ENCODE results near the gene LHPP. TPM values are rescaled to one million over a fixed set of nuclear protein-coding genes. Genes with fewer than 3 reads are reported as not detected.

LHPP gene
- total RNA-seq, 1 experiment from 2014 or later: 24.7 TPM

GRCh38 chr10:124598773-124599587 is 137.4 kb downstream of the LHPP start:
- Histone ChIP-seq H3K4me2 (no peak overlapping the region), H3K9me2 (ENCODE audit: insufficient read depth) (no peaks in the 10 kb centered on the region), H3K79me2 (ENCODE audit: low read depth) (no peaks in the 10 kb centered on the region), H2AFZ (no peak overlapping the region), H3K4me3 (no peak overlapping the region), H3K36me3 (ENCODE audit: low read depth) (no peaks in the 10 kb centered on the region), H3K27ac (no peak overlapping the region), H3K27me3 (ENCODE audit: insufficient read depth, low read depth) (no peaks in the 10 kb centered on the region), H3K4me1 (replicated peaks; ENCODE audit: insufficient read depth) (no peaks in the 10 kb centered on the region), H4K20me1 (ENCODE audit: insufficient read depth) (no peaks in the 10 kb centered on the region), H3K9me3 (ENCODE audit: insufficient read depth, low read depth) (no peaks in the 10 kb centered on the region), H3F3A (ENCODE audit: insufficient read depth, low read depth) (no peaks in the 10 kb centered on the region)
- TF ChIP-seq CTCF (conservative IDR thresholded peaks at IDR 0.05) (no peak), EZH2 (IDR thresholded peaks at IDR 0.05; ENCODE audit: low read depth) (no peak)
- ChIA-PET CTCF (no interaction called here), POLR2A (ENCODE audit: unreplicated experiment) (no interaction called here)
- DNase-seq: no peak
- intact Hi-C loops (cut with micrococcal nuclease; ENCODE audit: unreplicated experiment): no loop called here
- BruUV-seq (replicated peaks): no TSS peak

GRCh38 chr10:124599588-124600050 is 138.0 kb downstream of the LHPP start:
- ChIA-PET POLR2A (ENCODE audit: unreplicated experiment) (no interaction called here), CTCF (no interaction called here)
- Histone ChIP-seq H3F3A (ENCODE audit: insufficient read depth, low read depth) (no peaks in the 10 kb centered on the region), H3K79me2 (ENCODE audit: low read depth) (no peaks in the 10 kb centered on the region), H3K9me3 (ENCODE audit: insufficient read depth, low read depth) (no peaks in the 10 kb centered on the region), H3K27me3 (ENCODE audit: insufficient read depth, low read depth) (no peaks in the 10 kb centered on the region), H3K27ac (no peak overlapping the region), H4K20me1 (ENCODE audit: insufficient read depth) (no peaks in the 10 kb centered on the region), H3K4me3 (no peak overlapping the region), H2AFZ (no peak overlapping the region), H3K9me2 (ENCODE audit: insufficient read depth) (no peaks in the 10 kb centered on the region), H3K4me1 (replicated peaks; ENCODE audit: insufficient read depth) (no peaks in the 10 kb centered on the region), H3K36me3 (ENCODE audit: low read depth) (no peaks in the 10 kb centered on the region), H3K4me2 (no peak overlapping the region)
- no peak for DNase-seq
- TF ChIP-seq EZH2 (IDR thresholded peaks at IDR 0.05; ENCODE audit: low read depth) (no peak), CTCF (conservative IDR thresholded peaks at IDR 0.05) (no peak)
- intact Hi-C loops (cut with micrococcal nuclease; ENCODE audit: unreplicated experiment): no loop called here
- BruUV-seq (replicated peaks): no TSS peak

- no peak overlapping the region for H3K27ac ChIP-seq
- BruUV-seq (replicated peaks): no TSS peak
- no peaks in the 10 kb centered on the region for H3K9me2 ChIP-seq (ENCODE audit: insufficient read depth)
- no peaks in the 10 kb centered on the region for H3K4me1 ChIP-seq (replicated peaks; ENCODE audit: insufficient read depth)
- intact Hi-C loops (cut with micrococcal nuclease; ENCODE audit: unreplicated experiment): no loop called here
- TF ChIP-seq CTCF (conservative IDR thresholded peaks at IDR 0.05): no peak
- no peak for TF ChIP-seq EZH2 (IDR thresholded peaks at IDR 0.05; ENCODE audit: low read depth)
- no peaks in the 10 kb centered on the region for H3K36me3 ChIP-seq (ENCODE audit: low read depth)
- no peaks in the 10 kb centered on the region for H3K79me2 ChIP-seq (ENCODE audit: low read depth)
- no peaks in the 10 kb centered on the region for H3K9me3 ChIP-seq (ENCODE audit: insufficient read depth, low read depth)
- POLR2A ChIA-PET (ENCODE audit: unreplicated experiment): no interaction called here
- H3K27me3 ChIP-seq (ENCODE audit: insufficient read depth, low read depth): no peaks in the 10 kb centered on the region
- H3F3A ChIP-seq (ENCODE audit: insufficient read depth, low read depth): no peaks in the 10 kb centered on the region
- H2AFZ ChIP-seq: no peak overlapping the region
- no peaks in the 10 kb centered on the region for H4K20me1 ChIP-seq (ENCODE audit: insufficient read depth)
- no peak overlapping the region for H3K4me3 ChIP-seq
- CTCF ChIA-PET: no interaction called here
- DNase-seq: no peak
- H3K4me2 ChIP-seq: no peak overlapping the region
Observed at GRCh38 chr10:124600051-124600880, 138.6 kb downstream of the LHPP start.
